NCI-H2227 (cell line): ENCODE results near the gene RASGRP4.
"Not testable (repeated sequence)": the region's sequence is repeated elsewhere in the genome, so short reads cannot be mapped to it uniquely, and the experiment has no call there.

ENCODE experiments used
- DNase-seq: peaks from one replicate; lab custom pipeline; 2025; ENCODE audit not compliant: unreplicated experiment; lab: John Stamatoyannopoulos, UW

The RASGRP4 gene, protein sequence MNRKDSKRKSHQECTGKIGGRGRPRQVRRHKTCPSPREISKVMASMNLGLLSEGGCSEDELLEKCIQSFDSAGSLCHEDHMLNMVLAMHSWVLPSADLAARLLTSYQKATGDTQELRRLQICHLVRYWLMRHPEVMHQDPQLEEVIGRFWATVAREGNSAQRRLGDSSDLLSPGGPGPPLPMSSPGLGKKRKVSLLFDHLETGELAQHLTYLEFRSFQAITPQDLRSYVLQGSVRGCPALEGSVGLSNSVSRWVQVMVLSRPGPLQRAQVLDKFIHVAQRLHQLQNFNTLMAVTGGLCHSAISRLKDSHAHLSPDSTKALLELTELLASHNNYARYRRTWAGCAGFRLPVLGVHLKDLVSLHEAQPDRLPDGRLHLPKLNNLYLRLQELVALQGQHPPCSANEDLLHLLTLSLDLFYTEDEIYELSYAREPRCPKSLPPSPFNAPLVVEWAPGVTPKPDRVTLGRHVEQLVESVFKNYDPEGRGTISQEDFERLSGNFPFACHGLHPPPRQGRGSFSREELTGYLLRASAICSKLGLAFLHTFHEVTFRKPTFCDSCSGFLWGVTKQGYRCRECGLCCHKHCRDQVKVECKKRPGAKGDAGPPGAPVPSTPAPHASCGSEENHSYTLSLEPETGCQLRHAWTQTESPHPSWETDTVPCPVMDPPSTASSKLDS

GRCh38 chr19:38425810-38426466 lies at the start of gene RASGRP4:
RASGRP4 (minus strand) TSS chr19:38426219; CDS start chr19:38426091, 128 bp downstream.
- no peak for DNase-seq

GRCh38 chr19:38475176-38475575 lies 49.2 kb upstream of the RASGRP4 start:
- no peak for DNase-seq

DNA sequence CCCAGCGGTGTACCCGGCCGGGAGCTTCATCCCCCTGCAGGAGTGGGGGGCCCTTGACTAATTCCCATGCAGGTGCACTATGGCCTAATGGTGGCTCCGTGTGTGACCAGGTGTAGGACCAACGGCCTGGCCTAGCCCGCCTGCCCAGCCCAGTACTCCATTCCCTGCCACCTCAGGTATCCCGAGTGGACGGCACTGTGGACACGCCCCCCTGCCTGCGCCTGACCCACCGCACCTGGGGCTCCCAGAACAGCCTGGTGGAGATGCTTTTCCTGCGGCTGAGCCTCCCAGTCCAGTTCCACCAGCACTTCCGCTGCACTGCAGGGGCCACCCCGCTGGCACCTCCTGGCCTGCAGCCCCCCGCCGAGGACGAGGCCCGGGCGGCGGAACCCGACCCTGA lies 47.2 kb upstream of the RASGRP4 start:
- no peak for DNase-seq

DNA sequence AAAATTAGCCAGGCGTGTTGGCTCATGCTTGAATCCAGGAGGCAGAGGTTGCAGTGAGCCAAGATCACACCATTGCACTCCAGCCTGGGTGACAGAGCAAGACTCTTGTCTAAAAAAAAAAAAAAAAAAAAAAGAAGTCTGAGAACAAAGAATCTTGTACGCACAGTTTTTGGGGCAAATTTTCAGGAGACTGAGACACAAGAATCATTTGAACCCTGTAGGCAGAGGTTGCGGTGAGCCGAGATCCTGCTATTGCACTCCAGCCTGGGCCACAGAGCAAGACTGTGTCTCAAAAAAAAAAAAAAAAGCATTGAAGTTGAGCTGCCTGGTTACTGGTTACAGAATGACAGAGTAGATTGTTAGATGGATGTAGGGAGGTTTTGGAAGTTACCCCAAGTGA lies 46.7 kb upstream of the RASGRP4 start:
- DNase-seq = not testable (repeated sequence)

GRCh38 chr19:38470788-38471480 lies 44.9 kb upstream of the RASGRP4 start:
- DNase-seq = no peak

- DNase-seq = no peak
Observed at GRCh38 chr19:38469151-38469550, 43.1 kb upstream of the RASGRP4 start.

DNA sequence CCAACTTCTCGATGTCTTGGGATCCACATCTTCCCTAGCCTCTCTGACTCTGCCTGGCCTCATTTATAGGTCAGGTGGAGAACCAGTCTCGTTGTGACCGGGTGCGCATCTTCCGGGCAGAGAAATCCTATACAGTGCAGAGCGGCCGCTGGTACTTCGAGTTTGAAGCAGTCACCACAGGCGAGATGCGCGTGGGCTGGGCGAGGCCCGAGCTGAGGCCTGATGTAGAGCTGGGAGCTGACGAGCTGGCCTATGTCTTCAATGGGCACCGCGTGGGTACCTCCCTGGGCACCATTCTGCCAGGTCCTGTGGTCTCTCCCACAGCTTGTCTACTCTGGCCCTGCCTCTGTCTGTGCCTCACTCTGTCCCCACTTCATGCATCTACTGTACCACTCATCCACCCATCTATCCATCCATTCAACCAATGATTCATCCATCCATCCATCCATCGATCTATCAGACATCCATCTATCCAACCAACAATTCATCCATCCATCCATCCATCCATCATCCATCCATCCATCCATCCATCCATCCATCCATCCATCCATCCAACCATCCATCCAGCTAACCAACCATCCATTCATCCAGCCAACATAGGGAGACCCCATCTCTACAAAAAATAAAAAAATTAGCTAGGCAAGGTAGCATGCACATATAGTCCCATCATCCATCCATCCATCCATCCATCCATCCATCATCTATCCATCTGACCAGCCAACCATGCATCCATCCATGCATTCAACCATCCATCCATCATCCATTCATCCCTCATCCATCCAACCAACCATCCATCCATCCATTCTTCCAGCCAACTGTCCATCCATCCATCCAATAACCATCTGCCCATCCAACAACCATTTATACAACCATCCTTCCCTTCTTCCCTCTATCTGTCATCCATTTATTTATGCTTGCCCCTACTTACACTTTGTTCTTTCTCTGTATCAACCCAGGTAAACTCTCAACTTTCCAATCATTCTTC lies 41.8 kb upstream of the RASGRP4 start:
- DNase-seq = no peak

DNA sequence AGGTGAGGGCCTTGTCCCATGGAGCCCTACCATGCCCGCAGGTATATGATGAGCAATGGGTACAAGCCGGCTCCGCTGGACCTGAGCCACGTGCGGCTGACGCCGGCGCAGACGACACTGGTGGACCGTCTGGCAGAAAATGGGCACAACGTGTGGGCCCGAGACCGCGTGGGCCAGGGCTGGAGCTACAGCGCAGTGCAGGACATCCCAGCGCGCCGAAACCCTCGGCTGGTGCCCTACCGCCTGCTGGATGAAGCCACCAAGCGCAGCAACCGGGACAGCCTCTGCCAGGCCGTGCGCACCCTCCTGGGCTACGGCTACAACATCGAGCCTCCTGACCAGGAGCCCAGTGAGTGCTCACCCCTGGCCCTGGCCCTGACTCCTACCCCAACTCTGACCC lies 40.0 kb upstream of the RASGRP4 start:
- DNase-seq = no peak

DNA sequence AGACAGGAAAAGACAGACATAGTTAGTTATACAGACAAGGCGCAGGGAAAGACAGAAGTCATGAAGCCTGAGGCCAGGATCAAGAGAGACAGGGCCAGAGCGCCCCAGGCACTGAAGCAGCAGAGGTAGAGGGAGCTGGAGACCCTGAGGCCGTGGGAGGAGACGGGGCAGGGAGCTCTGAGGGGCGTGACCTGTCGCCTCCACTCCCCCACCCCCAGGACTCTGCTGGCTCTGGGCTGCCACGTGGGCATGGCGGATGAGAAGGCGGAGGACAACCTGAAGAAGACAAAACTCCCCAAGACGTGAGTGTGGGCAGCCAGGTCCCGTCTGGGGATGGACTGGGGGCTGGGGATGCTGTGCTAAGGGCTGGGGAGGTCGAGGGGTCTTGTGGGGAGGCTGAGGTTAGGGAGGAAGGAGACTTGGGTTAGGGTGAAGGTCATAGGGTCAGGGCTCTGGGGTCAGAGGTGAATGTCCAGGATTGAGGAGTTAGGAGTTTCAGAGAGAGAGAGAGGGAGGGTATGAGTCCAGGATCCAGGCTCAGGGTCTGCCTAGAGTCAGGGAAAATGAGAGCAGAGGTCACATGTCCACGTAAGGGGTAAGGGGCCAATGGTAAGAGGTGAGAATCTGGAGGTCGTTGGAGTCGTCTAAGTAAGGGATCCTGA lies 38.5 kb upstream of the RASGRP4 start:
- DNase-seq = no peak

DNA sequence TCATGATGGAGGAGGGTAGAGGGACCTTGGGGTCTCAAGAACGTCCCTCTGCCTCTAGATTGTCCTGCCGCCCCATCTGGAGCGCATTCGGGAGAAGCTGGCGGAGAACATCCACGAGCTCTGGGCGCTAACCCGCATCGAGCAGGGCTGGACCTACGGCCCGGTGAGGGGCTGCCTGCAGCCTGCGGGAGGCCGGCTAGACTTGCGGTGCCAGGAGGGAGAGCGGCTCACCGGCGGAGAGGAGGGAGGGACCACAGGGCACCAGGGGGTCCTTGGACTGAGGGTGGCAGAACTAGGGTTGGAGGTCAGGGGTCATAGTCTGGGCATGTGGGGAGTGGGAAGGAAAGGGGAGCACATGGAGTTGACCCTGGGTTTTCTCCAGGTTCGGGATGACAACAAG lies 37.3 kb upstream of the RASGRP4 start:
- no peak for DNase-seq

DNA sequence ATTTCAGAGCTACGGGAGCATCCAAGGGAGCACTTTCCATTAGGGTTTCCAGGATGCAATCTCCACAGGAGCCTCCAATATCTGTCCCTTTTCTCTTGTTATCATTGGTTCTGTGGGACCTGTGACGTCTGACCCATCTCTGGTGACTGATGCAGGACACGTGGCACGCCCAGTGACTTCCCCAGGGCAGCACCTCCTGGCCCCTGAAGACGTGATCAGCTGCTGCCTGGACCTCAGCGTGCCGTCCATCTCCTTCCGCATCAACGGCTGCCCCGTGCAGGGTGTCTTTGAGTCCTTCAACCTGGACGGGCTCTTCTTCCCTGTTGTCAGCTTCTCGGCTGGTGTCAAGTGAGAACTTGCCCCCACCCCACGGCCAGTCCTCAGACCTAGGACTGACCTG lies 33.0 kb upstream of the RASGRP4 start:
- no peak for DNase-seq

DNA sequence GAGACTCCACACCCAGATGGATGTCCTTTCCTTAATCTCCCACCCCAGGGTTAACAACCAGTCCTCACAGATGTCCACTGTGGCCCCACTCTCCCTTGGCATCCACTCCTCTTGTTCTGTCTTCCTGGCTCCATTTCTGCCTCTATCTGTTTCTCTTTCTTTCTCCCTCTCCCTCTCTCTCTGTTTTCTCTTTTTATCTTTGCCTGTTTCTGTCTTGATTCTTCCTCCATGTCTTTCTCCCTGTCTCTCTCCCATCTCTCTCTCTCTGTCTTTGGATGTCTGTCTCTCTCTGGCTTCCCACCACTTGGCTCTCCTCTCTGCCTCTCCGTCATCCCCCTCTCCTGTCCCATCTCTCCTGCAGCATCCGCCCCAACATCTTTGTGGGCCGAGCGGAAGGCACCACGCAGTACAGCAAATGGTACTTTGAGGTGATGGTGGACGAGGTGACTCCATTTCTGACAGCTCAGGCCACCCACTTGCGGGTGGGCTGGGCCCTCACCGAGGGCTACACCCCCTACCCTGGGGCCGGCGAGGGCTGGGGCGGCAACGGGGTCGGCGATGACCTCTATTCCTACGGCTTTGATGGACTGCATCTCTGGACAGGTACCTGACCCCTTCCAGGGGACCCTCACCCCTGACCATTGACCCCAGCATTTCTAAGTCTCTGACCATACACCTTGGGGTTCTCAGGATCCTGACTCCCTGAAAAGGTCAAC lies 31.8 kb upstream of the RASGRP4 start:
- no peak for DNase-seq

- DNase-seq = no peak
Observed at GRCh38 chr19:38457202-38457601, 31.2 kb upstream of the RASGRP4 start.

DNA sequence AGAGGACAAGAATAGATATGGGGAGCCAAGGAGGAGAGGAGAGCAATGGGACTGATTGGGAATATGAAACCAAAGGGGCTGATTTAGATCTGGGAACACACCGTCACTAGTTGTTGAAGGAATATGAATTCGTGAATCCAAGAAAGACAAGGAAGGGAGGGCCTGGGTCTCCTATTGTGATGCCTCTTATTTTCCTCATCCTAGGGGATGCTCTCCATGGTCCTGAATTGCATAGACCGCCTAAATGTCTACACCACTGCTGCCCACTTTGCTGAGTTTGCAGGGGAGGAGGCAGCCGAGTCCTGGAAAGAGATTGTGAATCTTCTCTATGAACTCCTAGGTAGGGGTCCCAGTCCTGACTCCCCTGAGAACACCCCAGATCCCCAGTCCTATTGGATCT lies 29.0 kb upstream of the RASGRP4 start:
- no peak for DNase-seq

GRCh38 chr19:38453596-38453995 lies 27.6 kb upstream of the RASGRP4 start:
- no peak for DNase-seq

DNA sequence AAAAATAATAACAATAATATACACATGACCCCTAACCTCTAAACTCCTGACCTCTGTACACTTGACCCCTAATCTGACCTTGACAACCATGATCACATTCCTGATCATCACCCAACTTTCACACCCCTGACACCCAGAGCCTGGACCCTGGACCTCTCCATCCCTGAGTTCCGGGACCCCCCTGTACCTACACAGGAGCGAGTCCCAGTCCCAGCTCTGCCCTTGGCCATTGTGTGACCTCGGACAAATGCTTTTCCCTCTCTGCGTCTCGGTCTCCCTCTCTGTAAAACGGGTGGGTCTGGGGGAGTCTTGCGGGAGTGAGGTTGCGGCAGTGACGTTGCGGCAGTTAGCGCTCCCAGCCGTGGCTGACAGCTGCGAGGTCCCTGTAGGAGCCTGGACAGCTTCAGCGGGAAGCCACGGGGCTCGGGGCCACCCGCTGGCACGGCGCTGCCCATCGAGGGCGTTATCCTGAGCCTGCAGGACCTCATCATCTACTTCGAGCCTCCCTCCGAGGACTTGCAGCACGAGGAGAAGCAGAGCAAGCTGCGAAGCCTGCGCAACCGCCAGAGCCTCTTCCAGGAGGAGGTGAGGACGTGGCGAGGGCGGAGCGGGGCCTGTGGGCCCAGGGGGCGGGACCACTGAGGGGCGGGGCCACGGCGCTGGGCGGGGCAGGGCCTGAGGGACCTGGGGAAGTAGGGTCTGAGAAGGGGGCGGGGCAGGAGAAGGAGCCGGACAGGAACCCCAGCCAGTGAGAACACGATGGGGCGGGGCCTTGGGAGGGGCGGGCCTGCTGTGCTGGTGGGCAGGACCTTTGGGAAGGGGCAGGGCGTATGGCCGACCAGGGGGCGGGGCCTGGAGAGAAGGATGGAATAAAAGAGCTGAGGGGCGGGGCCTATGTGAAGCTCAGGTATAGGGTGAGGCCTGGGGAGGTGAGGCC lies 26.7 kb upstream of the RASGRP4 start:
- DNase-seq = peak; percentile 62

DNA sequence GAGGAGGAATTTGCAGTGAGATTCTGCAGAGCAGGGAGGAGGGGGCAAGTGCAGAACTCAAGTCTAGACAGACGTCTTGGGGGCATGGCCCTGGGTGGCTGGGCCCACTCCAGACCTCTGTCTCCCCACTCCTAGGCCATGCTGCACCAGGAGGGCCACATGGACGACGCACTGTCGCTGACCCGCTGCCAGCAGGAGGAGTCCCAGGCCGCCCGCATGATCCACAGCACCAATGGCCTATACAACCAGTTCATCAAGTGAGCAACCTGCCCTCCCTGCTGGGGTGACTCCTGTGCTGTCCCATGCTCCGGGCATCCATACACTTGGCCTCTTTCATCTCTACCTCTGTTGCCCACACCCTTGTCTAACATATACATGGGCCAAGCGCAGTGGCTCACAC lies 25.6 kb upstream of the RASGRP4 start:
- DNase-seq = no peak

GRCh38 chr19:38451036-38451435 lies 25.0 kb upstream of the RASGRP4 start:
- DNase-seq = no peak
